Gastroesophageal sphincter (tissue), 3 donors: Measurements from ENCODE around the gene C12orf42.

Source experiments
- POLR2A ChIP-seq, 2 donors: fragments of 450-650 bp; IDR thresholded peaks; one replicate each; pipeline ENCODE4 v1.6.1; 2017; ENCODE audit warnings: antibody characterized with exemption in 2 of 2, mild to moderate bottlenecking in 2 of 2, moderate library complexity in 1 of 2
- TF ChIP-seq, protein P1 (sequence below), 4 experiments: fragments of 200-600 bp in 2 of 4; fragments of 450-650 bp in 2 of 4; sonication (generic) in 1 of 4; IDR thresholded peaks; one replicate each; pipeline ENCODE4 v1.5.1; 2017 to 2019; ENCODE audit warnings: antibody characterized with exemption in 4 of 4, mild to moderate bottlenecking in 2 of 4, moderate library complexity in 2 of 4

DNA sequence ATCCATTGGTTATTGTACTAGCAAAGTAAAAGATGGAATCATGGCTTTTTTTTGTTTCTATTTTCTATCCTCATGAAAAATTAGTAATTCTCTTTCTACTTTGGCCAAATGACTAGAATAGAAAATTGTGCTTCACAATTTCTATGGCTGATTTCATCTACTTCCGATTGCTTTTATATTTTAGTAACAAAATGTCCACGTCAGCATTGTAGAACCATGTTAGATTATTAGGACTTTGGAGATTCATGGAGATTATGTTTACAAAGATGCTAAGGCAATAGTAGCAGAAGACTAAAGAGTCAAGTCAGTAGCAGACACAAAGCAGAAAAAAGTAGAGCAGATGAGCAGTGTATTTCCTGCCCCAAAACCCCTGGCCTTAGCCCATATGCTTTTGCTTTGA is 113.6 kb downstream of the C12orf42 start:
- TF ChIP-seq POLR2A (IDR thresholded peaks at IDR 0.05): no peak
- TF ChIP-seq, protein P1, sequence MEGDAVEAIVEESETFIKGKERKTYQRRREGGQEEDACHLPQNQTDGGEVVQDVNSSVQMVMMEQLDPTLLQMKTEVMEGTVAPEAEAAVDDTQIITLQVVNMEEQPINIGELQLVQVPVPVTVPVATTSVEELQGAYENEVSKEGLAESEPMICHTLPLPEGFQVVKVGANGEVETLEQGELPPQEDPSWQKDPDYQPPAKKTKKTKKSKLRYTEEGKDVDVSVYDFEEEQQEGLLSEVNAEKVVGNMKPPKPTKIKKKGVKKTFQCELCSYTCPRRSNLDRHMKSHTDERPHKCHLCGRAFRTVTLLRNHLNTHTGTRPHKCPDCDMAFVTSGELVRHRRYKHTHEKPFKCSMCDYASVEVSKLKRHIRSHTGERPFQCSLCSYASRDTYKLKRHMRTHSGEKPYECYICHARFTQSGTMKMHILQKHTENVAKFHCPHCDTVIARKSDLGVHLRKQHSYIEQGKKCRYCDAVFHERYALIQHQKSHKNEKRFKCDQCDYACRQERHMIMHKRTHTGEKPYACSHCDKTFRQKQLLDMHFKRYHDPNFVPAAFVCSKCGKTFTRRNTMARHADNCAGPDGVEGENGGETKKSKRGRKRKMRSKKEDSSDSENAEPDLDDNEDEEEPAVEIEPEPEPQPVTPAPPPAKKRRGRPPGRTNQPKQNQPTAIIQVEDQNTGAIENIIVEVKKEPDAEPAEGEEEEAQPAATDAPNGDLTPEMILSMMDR (IDR thresholded peaks at IDR 0.05): no peak
